ENCODE measurements around the gene SPANXN2.
"Not testable (repeated sequence)": the region's sequence is repeated elsewhere in the genome, so short reads cannot be mapped to it uniquely, and the experiment has no call there.

Gene SPANXN2

GRCh38 chrX:143720652-143721051 is at the start of gene SPANXN2:
Gene SPANXN2 (minus strand): TSS chrX:143720752. CDS start chrX:143720668, 84 bp downstream.
- not testable (repeated sequence) for DNase-seq

- DNase-seq = no peak
Measured at GRCh38 chrX:143768976-143769375, 48.4 kb upstream of the SPANXN2 start.

- not testable (repeated sequence) for DNase-seq
Measured at GRCh38 chrX:143767789-143768188, 47.2 kb upstream of the SPANXN2 start.

- DNase-seq = no peak
Measured at GRCh38 chrX:143757887-143758286, 37.3 kb upstream of the SPANXN2 start.

GRCh38 chrX:143757375-143757774 is 36.8 kb upstream of the SPANXN2 start:
- DNase-seq = no peak

GRCh38 chrX:143754183-143754582 is 33.6 kb upstream of the SPANXN2 start:
- DNase-seq = no peak

GRCh38 chrX:143733866-143734265 is 13.3 kb upstream of the SPANXN2 start:
- no peak for DNase-seq

- DNase-seq = no peak
Measured at GRCh38 chrX:143726296-143726695, 5.7 kb upstream of the SPANXN2 start.

- DNase-seq = no peak
Measured at GRCh38 chrX:143701460-143701859, 19.1 kb downstream of the SPANXN2 start.

- DNase-seq = no peak
Measured at GRCh38 chrX:143694885-143695284, 25.7 kb downstream of the SPANXN2 start.

GRCh38 chrX:143683486-143683885 is 37.1 kb downstream of the SPANXN2 start:
- no peak for DNase-seq

- no peak for DNase-seq
Measured at GRCh38 chrX:143674926-143675325, 45.6 kb downstream of the SPANXN2 start.

- DNase-seq = peak; percentile 7
Measured at GRCh38 chrX:143669395-143669794, 51.2 kb downstream of the SPANXN2 start.

- peak; percentile 5 for DNase-seq
Measured at GRCh38 chrX:143664302-143664701, 56.2 kb downstream of the SPANXN2 start.

GRCh38 chrX:143663755-143664154 is 56.8 kb downstream of the SPANXN2 start:
- no peak for DNase-seq

Data from NCI-H1694 treated with DMSO at 0.1 percent for 48 hours (cell line).